CD14-positive monocyte (primary cell): ENCODE data around the gene RAI1. TPM values are rescaled to one million over a fixed set of nuclear protein-coding genes. Genes with fewer than 3 reads are reported as not detected.

Source experiments
- DNase-seq, 3 donors: peaks; one replicate each; pipeline ENCODE4 v3.0.0-alpha.2; 2011 to 2022
- H2AFZ ChIP-seq: 2 replicates; pipeline ENCODE4 v1.6.0; 2012; ENCODE audit warnings: mild to moderate bottlenecking, low read depth, low read length, inconsistent platforms; ENCODE audit not compliant: insufficient read depth, poor library complexity, severe bottlenecking
- H3K27ac ChIP-seq, 2 donors: 1 replicate in 1 of 2; 2 replicates in 1 of 2; pipeline ENCODE4 v1.5.1; 2012 to 2013; ENCODE audit warnings: low read length in 2 of 2, control low read depth in 1 of 2, inconsistent platforms in 1 of 2, low read depth in 1 of 2, mild to moderate bottlenecking in 1 of 2
- H3K27me3 ChIP-seq, 2 donors: one replicate each; pipeline versions ENCODE4 v1.6.0 to v1.6.1; 2011 to 2013; ENCODE audit warnings: low read length in 2 of 2; ENCODE audit not compliant: control insufficient read depth in 2 of 2, insufficient read depth in 2 of 2
- H3K36me3 ChIP-seq, 2 donors: replicated peaks in 1 of 2; 1 replicate in 1 of 2; 2 replicates in 1 of 2; pipeline versions ENCODE4 v1.5.1 to v1.6.1; 2012 to 2013; ENCODE audit warnings: low read length in 2 of 2, control low read depth in 1 of 2, inconsistent platforms in 1 of 2, mild to moderate bottlenecking in 1 of 2; ENCODE audit not compliant: insufficient read depth in 2 of 2, control insufficient read depth in 1 of 2
- H3K4me1 ChIP-seq, 2 donors: 1 replicate in 1 of 2; 2 replicates in 1 of 2; pipeline versions ENCODE4 v1.5.1 to v1.6.1; 2012 to 2013; ENCODE audit warnings: low read length in 2 of 2, control low read depth in 1 of 2, inconsistent platforms in 1 of 2, mild to moderate bottlenecking in 1 of 2, moderate library complexity in 1 of 2; ENCODE audit not compliant: insufficient read depth in 2 of 2, control insufficient read depth in 1 of 2
- H3K4me2 ChIP-seq: replicated peaks from 2 replicates; pipeline ENCODE3; 2012; ENCODE audit warnings: low read length, moderate library complexity, mild to moderate bottlenecking; ENCODE audit not compliant: poor library complexity, severe bottlenecking; ENCODE audit errors: extremely low read depth
- H3K4me3 ChIP-seq, 3 experiments: fragments of 200-600 bp in 1 of 3; sonication (generic) in 1 of 3; replicated peaks in 1 of 3; 1 replicate in 2 of 3; 2 replicates in 1 of 3; pipeline ENCODE4 v1.5.1; 2011 to 2013; ENCODE audit warnings: low read length in 3 of 3, mild to moderate bottlenecking in 3 of 3, control low read depth in 2 of 3, low read depth in 2 of 3, inconsistent platforms in 1 of 3, moderate library complexity in 1 of 3
- H3K79me2 ChIP-seq: 2 replicates; pipeline ENCODE4 v1.6.0; 2012; ENCODE audit warnings: mild to moderate bottlenecking, control low read depth, inconsistent platforms, low read length, moderate library complexity; ENCODE audit not compliant: insufficient read depth
- H3K9ac ChIP-seq: 2 replicates; pipeline ENCODE4 v1.6.0; 2017; ENCODE audit warnings: low read length, mild to moderate bottlenecking; ENCODE audit not compliant: insufficient read depth, poor library complexity, severe bottlenecking
- H3K9me3 ChIP-seq, 2 donors: replicated peaks in 1 of 2; 1 replicate in 1 of 2; 2 replicates in 1 of 2; pipeline versions ENCODE4 v1.5.1 to v1.6.1; 2012 to 2013; ENCODE audit warnings: low read length in 2 of 2, control low read depth in 1 of 2; ENCODE audit not compliant: control insufficient read depth in 1 of 2, insufficient read depth in 1 of 2
- H4K20me1 ChIP-seq: 2 replicates; pipeline ENCODE4 v1.6.0; 2012; ENCODE audit warnings: mild to moderate bottlenecking, low read length, control low read depth, moderate library complexity; ENCODE audit not compliant: insufficient read depth
- H3K27ac Mint-ChIP-seq, 7 donors: one replicate each; pipeline ENCODE4 v1.8.0; 2020; ENCODE audit warnings: mild to moderate bottlenecking in 7 of 7, mixed read lengths in 7 of 7, moderate library complexity in 6 of 7, inconsistent platforms in 2 of 7
- H3K27me3 Mint-ChIP-seq, 3 donors: one replicate each; pipeline ENCODE4 v1.8.0; 2021 to 2022; ENCODE audit warnings: low read depth in 3 of 3, mild to moderate bottlenecking in 3 of 3, mixed read lengths in 3 of 3, moderate library complexity in 3 of 3, inconsistent platforms in 1 of 3
- H3K36me3 Mint-ChIP-seq, 2 donors: one replicate each; pipeline ENCODE4 v1.8.0; 2020; ENCODE audit warnings: mixed read lengths in 2 of 2, inconsistent platforms in 1 of 2, mild to moderate bottlenecking in 1 of 2
- H3K4me1 Mint-ChIP-seq: one replicate; pipeline ENCODE4 v1.8.0; 2020; ENCODE audit warnings: mild to moderate bottlenecking, mixed read lengths
- H3K4me3 Mint-ChIP-seq, 2 donors: one replicate each; pipeline ENCODE4 v1.8.0; 2020; ENCODE audit warnings: mild to moderate bottlenecking in 2 of 2, mixed read lengths in 2 of 2, moderate library complexity in 1 of 2
- H3K9me3 Mint-ChIP-seq, 7 donors: one replicate each; pipeline ENCODE4 v1.8.0; 2020 to 2022; ENCODE audit warnings: mixed read lengths in 7 of 7, mild to moderate bottlenecking in 6 of 7, moderate library complexity in 6 of 7, inconsistent platforms in 2 of 7
- WGBS: methylation state at CpG from one replicate; pipeline ENCODE4 v1.1.5; 2013; ENCODE audit warnings: missing lambda C conversion rate; ENCODE audit not compliant: insufficient coverage; 5-methylcytosine and 5-hydroxymethylcytosine counted together
- intact Hi-C, 2 donors: fragments of 100-400 bp; cut with micrococcal nuclease; formaldehyde crosslinking; loops; one replicate each; pipeline versions ENCODE4 v1.15.0 to v1.15.1; 2023
- polyA plus RNA-seq, 3 donors: library from polyadenylated mRNA; depleted of rRNA in 1 of 3; unstranded in 2 of 3; stranded (reverse) in 1 of 3; fragments of 300-500 nt in 2 of 3; fragments of >200 nt in 1 of 3; fragmentation: Illumina TruSeq in 2 of 3; gene quantifications; 1 replicate in 2 of 3; 2 replicates in 1 of 3; pipeline ENCODE4 v1.2.3, GENCODE V29; 2012 to 2021
- TF ChIP-seq, protein P1 (sequence below): fragments of 200-600 bp; IDR thresholded peaks from one replicate; pipeline ENCODE4 v1.8.0; 2022; ENCODE audit warnings: antibody characterized with exemption, mild to moderate bottlenecking

Gene RAI1
- polyA plus RNA-seq, 3 donors, result 0.89 to 4.4 (median 1.5) TPM

DNA sequence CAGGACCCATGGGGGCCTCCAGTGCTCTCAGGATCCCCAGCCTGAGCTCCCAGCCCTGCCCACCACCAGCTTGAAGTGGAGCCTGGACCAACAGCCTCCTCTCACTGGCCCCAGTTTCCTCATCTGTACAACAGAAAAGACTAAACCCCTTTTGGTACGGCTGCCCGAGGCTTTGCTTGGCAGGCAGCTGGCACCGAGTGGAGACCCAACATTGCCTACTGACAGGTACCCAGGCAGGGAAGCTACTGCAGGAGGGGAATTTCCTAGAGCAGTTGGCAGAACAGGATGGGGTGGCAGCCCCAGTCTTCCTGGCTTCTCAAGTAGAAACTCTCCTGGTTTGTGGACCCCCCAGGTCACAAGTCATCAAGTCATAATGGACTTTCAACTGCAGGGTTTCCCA lies 141.4 kb downstream of the RAI1 start:
- Histone ChIP-seq H3K4me2 (peak overlapping the region; percentile 91), H3K27me3 (no peaks in the 10 kb centered on the region), H3K79me2 (peaks cover 21% of the 10 kb centered on the region), H3K9me3 (no peaks in the 10 kb centered on the region), H2AFZ (no peak overlapping the region), H3K9ac (no peak overlapping the region), H4K20me1 (peaks cover 92% of the 10 kb centered on the region), H3K4me3 (no peak overlapping the region), H3K36me3 (peaks cover 14 to 17% of the 10 kb centered on the region in 2 donors), H3K4me1 (peaks cover 68 to 71% of the 10 kb centered on the region in 2 donors), H3K27ac (no peak overlapping the region)
- peaks cover 0 to 9% (median 5%) of the 10 kb centered on the region in 3 donors for H3K27me3 Mint-ChIP-seq
- intact Hi-C loops, result no loop called here
- peak overlapping the region in 1 of 7 donors; percentile 4 for H3K27ac Mint-ChIP-seq
- peaks cover 37 to 49% of the 10 kb centered on the region in 2 donors for H3K36me3 Mint-ChIP-seq
- H3K4me3 Mint-ChIP-seq, result peak overlapping the region; percentile 31 to 55
- TF ChIP-seq, protein P1, sequence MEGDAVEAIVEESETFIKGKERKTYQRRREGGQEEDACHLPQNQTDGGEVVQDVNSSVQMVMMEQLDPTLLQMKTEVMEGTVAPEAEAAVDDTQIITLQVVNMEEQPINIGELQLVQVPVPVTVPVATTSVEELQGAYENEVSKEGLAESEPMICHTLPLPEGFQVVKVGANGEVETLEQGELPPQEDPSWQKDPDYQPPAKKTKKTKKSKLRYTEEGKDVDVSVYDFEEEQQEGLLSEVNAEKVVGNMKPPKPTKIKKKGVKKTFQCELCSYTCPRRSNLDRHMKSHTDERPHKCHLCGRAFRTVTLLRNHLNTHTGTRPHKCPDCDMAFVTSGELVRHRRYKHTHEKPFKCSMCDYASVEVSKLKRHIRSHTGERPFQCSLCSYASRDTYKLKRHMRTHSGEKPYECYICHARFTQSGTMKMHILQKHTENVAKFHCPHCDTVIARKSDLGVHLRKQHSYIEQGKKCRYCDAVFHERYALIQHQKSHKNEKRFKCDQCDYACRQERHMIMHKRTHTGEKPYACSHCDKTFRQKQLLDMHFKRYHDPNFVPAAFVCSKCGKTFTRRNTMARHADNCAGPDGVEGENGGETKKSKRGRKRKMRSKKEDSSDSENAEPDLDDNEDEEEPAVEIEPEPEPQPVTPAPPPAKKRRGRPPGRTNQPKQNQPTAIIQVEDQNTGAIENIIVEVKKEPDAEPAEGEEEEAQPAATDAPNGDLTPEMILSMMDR, result no peak
- peaks cover 0 to 2% (median 0%) of the 10 kb centered on the region in 7 donors for H3K9me3 Mint-ChIP-seq
- no peak for DNase-seq
- WGBS, result 51% methylated on average over 3 of the region's 3 CpGs
- peaks cover 77% of the 10 kb centered on the region for H3K4me1 Mint-ChIP-seq

- Histone ChIP-seq H3K4me3 (peak overlapping the region; percentile 45 to 75 (median 62)), H2AFZ (peak overlapping the region; percentile 52), H3K79me2 (peaks cover 24% of the 10 kb centered on the region), H4K20me1 (peaks cover 96% of the 10 kb centered on the region), H3K27me3 (no peaks in the 10 kb centered on the region), H3K9me3 (no peaks in the 10 kb centered on the region), H3K27ac (peak overlapping the region; percentile 70 to 71), H3K4me1 (peaks cover 63 to 66% of the 10 kb centered on the region in 2 donors), H3K4me2 (peak overlapping the region; percentile 91), H3K9ac (peak overlapping the region; percentile 43), H3K36me3 (peaks cover 9% of the 10 kb centered on the region in 2 donors)
- Mint-ChIP-seq H3K9me3 (peaks cover 0 to 2% (median 0%) of the 10 kb centered on the region in 7 donors), H3K27me3 (peaks cover 0 to 9% (median 5%) of the 10 kb centered on the region in 3 donors), H3K4me1 (peaks cover 68% of the 10 kb centered on the region), H3K4me3 (peak overlapping the region; percentile 76 to 87), H3K36me3 (peaks cover 35 to 43% of the 10 kb centered on the region in 2 donors), H3K27ac (peak overlapping the region; percentile 64 to 93 (median 87))
- intact Hi-C loops, result loop anchor here in 1 of 2 donors (2.0 kb wide), 1 partner anchor 15 kb away; no protein-coding TSS in a partner anchor
- peak; percentile 69 to 76 (median 72) for DNase-seq
- TF ChIP-seq, protein P1, result no peak
- WGBS, result 0% methylated on average over 32 of the region's 69 CpGs
These were observed 142.3 kb downstream of the RAI1 start for GRCh38 chr17:17823433-17824118.
